ENCODE measurements around the gene DOHH. TPM values are rescaled to one million over a fixed set of nuclear protein-coding genes. Genes with fewer than 3 reads are reported as not detected.

DOHH gene
- total RNA-seq, 2 donors from 2014 or later: 26.1 to 26.9 TPM

DNA sequence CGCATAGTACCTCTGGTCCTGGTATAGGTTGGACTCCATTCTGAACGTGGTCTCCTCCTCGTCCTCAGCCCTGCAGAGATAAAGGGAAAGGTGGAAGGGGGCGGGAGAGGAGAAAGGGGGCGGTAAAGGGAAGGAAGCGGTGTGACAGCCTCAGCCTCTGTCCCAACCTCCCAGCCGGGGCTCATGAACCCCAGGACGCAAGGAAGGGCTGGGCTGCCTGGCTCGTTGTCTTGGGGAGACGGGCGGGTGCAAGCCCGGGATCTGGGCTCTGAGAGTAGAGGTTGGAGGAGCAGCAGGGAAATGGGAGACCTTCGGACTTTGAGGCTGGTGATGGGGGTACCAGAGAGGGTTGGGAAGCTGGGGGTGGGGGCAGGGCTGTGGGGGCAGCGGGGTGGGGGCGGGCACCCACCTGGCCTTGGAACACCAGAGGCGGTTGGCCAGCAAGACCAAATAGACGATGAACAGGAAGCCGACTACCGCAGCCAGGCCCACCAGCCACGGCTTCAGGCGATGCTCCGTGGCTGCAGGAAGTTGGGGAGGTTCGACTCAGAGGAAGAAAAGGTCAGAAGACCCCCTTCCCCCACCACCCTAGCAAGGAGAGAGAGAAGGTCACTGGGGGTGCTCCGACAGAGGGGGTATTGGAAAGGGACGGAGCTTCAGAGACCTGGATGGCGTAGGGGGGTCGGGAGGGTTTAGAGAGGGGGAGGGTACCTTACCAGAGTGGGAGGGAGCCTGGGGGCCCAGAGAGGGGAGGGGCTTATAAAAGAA is 21.9 kb downstream of the DOHH start:
- Histone ChIP-seq H3K9me3 (no peaks in the 10 kb centered on the region), H3K4me1 (replicated peaks) (no peaks in the 10 kb centered on the region), H3K4me3 (no peak overlapping the region), H3K27me3 (replicated peaks; ENCODE audit: insufficient read depth) (no peaks in the 10 kb centered on the region), H3K36me3 (no peaks in the 10 kb centered on the region), H3K27ac (no peak overlapping the region)
- 40% methylated on average over 25 of the region's 27 CpGs for WGBS
- no peak for TF ChIP-seq POLR2A (IDR thresholded peaks at IDR 0.05)
- TF ChIP-seq POLR2AphosphoS5 (IDR thresholded peaks at IDR 0.05): no peak
- TF ChIP-seq, protein P1, sequence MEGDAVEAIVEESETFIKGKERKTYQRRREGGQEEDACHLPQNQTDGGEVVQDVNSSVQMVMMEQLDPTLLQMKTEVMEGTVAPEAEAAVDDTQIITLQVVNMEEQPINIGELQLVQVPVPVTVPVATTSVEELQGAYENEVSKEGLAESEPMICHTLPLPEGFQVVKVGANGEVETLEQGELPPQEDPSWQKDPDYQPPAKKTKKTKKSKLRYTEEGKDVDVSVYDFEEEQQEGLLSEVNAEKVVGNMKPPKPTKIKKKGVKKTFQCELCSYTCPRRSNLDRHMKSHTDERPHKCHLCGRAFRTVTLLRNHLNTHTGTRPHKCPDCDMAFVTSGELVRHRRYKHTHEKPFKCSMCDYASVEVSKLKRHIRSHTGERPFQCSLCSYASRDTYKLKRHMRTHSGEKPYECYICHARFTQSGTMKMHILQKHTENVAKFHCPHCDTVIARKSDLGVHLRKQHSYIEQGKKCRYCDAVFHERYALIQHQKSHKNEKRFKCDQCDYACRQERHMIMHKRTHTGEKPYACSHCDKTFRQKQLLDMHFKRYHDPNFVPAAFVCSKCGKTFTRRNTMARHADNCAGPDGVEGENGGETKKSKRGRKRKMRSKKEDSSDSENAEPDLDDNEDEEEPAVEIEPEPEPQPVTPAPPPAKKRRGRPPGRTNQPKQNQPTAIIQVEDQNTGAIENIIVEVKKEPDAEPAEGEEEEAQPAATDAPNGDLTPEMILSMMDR (IDR thresholded peaks at IDR 0.05): no peak
- no peak for DNase-seq (ENCODE audit: low spot score)
- intact Hi-C loops (cut with DNase I): no loop called here

DNA sequence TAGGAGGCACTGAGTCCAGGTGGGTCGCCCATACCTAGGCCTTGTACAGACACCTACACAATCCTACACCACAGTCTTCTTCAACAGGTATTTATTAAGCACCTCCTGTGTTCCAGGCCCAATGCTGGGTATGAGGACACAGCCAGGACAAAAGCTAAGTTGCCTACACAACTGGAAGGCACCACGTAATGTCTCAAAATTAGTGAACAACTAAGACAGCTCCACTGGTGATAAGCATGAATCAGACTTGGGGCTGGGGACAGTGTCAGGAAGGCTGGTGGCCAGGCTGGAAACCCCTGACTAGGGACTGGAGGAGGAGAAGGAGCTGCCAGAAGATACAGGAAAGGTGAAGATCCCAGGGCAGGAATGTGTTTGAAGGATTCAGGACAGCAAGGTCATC is 22.5 kb downstream of the DOHH start:
- no peak for TF ChIP-seq POLR2A (IDR thresholded peaks at IDR 0.05)
- TF ChIP-seq, protein P1 (IDR thresholded peaks at IDR 0.05): no peak
- no peak for TF ChIP-seq POLR2AphosphoS5 (IDR thresholded peaks at IDR 0.05)
- WGBS: 87% methylated on average over 2 of the region's 2 CpGs
- no peak overlapping the region for H3K27ac ChIP-seq
- no peak for DNase-seq (ENCODE audit: low spot score)
- no peak overlapping the region for H3K4me3 ChIP-seq
- no peaks in the 10 kb centered on the region for H3K27me3 ChIP-seq (replicated peaks; ENCODE audit: insufficient read depth)
- H3K36me3 ChIP-seq: no peaks in the 10 kb centered on the region
- intact Hi-C loops (cut with DNase I): no loop called here
- H3K4me1 ChIP-seq (replicated peaks): no peaks in the 10 kb centered on the region
- no peaks in the 10 kb centered on the region for H3K9me3 ChIP-seq

DNA sequence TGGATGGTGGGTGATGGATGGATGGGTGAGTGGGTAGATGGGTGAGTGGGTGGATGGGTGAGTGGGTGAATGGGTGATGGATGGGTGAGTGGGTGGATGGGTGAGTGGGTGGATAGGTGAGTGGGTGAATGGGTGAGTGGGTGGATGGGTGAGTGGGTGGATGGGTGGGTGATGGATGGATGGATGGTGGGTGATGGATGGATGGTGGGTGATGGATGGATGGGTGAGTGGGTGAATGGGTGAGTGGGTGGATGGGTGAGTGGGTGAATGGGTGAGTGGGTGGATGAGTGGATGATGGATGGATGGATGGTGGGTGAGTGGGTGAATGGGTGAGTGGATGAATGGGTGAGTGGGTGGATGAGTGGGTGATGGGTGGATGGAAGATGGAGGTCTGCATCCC is 23.0 kb downstream of the DOHH start:
- Histone ChIP-seq H3K4me3 (no peak overlapping the region), H3K36me3 (no peaks in the 10 kb centered on the region), H3K9me3 (no peaks in the 10 kb centered on the region), H3K27ac (no peak overlapping the region), H3K27me3 (replicated peaks; ENCODE audit: insufficient read depth) (no peaks in the 10 kb centered on the region), H3K4me1 (replicated peaks) (no peaks in the 10 kb centered on the region)
- intact Hi-C loops (cut with DNase I): no loop called here
- TF ChIP-seq, protein P1 (IDR thresholded peaks at IDR 0.05): no peak
- TF ChIP-seq POLR2A (IDR thresholded peaks at IDR 0.05) (no peak), POLR2AphosphoS5 (IDR thresholded peaks at IDR 0.05) (no peak)
- no peak for DNase-seq (ENCODE audit: low spot score)

DNA sequence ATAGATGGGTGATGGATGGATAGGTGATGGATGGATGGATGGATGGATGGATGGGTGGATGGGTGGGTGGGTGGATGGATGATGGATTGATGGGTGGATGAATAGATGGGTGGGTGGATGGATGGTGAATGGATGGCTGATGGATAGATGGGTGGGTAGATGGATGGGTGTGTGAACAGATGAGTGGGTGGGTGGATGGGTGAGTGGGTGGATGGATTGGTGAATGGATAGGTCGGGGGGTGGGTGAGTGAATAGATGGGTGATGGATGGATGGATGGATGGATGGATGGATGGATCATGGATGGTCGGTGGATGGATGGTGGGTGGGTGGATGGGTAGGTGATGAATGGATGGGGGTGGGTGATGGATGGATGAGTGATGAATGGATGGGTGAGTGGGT is 23.6 kb downstream of the DOHH start:
- Histone ChIP-seq H3K27me3 (replicated peaks; ENCODE audit: insufficient read depth) (no peaks in the 10 kb centered on the region), H3K36me3 (no peaks in the 10 kb centered on the region), H3K4me1 (replicated peaks) (no peaks in the 10 kb centered on the region), H3K9me3 (no peaks in the 10 kb centered on the region), H3K27ac (no peak overlapping the region), H3K4me3 (no peak overlapping the region)
- WGBS: 87% methylated on average over 2 of the region's 2 CpGs
- intact Hi-C loops (cut with DNase I): no loop called here
- no peak for TF ChIP-seq POLR2AphosphoS5 (IDR thresholded peaks at IDR 0.05)
- TF ChIP-seq, protein P1 (IDR thresholded peaks at IDR 0.05): no peak
- no peak for TF ChIP-seq POLR2A (IDR thresholded peaks at IDR 0.05)
- DNase-seq (ENCODE audit: low spot score): no peak

DNA sequence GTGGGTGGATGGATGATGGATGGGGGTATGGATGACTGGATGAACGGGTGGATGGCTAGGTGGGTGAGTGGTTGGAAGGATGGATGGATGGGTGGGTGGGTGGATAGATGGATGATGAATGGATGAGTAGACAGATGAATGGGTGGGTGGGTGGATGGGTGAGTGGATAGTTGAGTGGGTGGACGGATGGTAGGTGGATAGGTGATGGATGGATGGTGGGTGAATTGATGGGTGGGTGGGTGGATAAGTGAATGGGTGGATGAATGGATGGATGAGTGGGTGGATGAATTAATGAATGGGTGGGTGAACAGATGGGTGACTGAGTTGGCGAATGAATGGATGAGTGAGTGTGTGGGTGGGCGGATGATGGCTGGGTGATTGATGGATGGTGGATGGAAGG is 25.0 kb downstream of the DOHH start:
- Histone ChIP-seq H3K36me3 (no peaks in the 10 kb centered on the region), H3K27ac (no peak overlapping the region), H3K9me3 (no peaks in the 10 kb centered on the region), H3K4me1 (replicated peaks) (no peaks in the 10 kb centered on the region), H3K27me3 (replicated peaks; ENCODE audit: insufficient read depth) (no peaks in the 10 kb centered on the region), H3K4me3 (no peak overlapping the region)
- TF ChIP-seq POLR2AphosphoS5 (IDR thresholded peaks at IDR 0.05) (no peak), POLR2A (IDR thresholded peaks at IDR 0.05) (no peak)
- TF ChIP-seq, protein P1 (IDR thresholded peaks at IDR 0.05): no peak
- no peak for DNase-seq (ENCODE audit: low spot score)
- WGBS: 94% methylated on average over 4 of the region's 4 CpGs
- intact Hi-C loops (cut with DNase I): no loop called here

Measured in prostate gland (tissue), 2 donors.